Activated CD8-positive, alpha-beta memory T cell treated with anti-CD3 and anti-CD28 coated beads for 36 hours (primary cell): ENCODE results near the gene MXRA8. TPM values are rescaled to one million over a fixed set of nuclear protein-coding genes. Genes with fewer than 3 reads are reported as not detected.

ENCODE experiments used
- CTCF ChIA-PET: fragments of 350-600 bp; sonication (Branson Sonifier 250); formaldehyde crosslinking; loops from one replicate; lab custom pipeline; 2021; ENCODE audit warnings: antibody characterized with exemption; lab: Charles Lee
- POLR2A ChIA-PET: fragments of 350-600 bp; sonication (Branson Sonifier 250); formaldehyde crosslinking; loops from one replicate; lab custom pipeline; 2021; ENCODE audit warnings: antibody characterized with exemption; lab: Charles Lee
- total RNA-seq, 2 experiments: library from RNA; stranded (reverse); gene quantifications; one replicate each; pipeline ENCODE4 v1.2.3, GENCODE V29; 2021

The MXRA8 gene
- total RNA-seq, 2 experiments from 2014 or later: 0.29 to 0.55 TPM

DNA sequence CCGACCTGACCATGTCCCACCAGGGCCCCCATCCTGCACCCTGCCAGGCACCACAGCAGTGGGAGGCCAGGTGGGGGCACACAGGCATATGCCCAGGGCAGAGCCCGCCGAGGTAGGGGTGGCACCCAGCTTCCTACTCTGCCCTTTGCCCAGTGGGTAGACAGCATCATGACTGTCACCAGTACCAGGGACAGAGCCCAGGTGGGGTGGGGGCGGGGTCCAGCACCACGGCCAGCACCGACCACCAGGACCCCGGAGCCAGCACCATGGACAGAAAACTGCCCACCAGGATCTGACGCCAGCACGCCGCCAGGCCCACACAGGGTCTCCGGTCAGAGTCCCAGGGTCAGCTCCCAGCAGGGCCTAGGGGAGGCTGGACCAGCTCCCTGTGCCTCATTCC, 23.5 kb downstream of the MXRA8 start:
- POLR2A ChIA-PET: interaction anchor here (0.6 kb wide), 1 partner anchor 446 kb away, joined by 3 read pairs; no protein-coding TSS in a partner anchor
- CTCF ChIA-PET: no interaction called here

- POLR2A ChIA-PET: no interaction called here
- CTCF ChIA-PET: no interaction called here
These were observed 24.7 kb downstream of the MXRA8 start for GRCh38 chr1:1333551-1334241.

- POLR2A ChIA-PET: interaction anchor here (1.3 kb wide), 1 partner anchor 21 kb away, joined by 3 read pairs; no protein-coding TSS in a partner anchor
These were observed 25.4 kb downstream of the MXRA8 start for GRCh38 chr1:1332774-1333480.

GRCh38 chr1:1332031-1332755, 26.2 kb downstream of the MXRA8 start:
- ChIA-PET CTCF (no interaction called here), POLR2A (interaction anchor here (1.3 kb wide), 1 partner anchor 22 kb away, joined by 3 read pairs; no protein-coding TSS in a partner anchor)

More at GRCh38 chr1:1332774-1333480, 25.4 kb downstream of the MXRA8 start:
- CTCF ChIA-PET: no interaction called here

DNA sequence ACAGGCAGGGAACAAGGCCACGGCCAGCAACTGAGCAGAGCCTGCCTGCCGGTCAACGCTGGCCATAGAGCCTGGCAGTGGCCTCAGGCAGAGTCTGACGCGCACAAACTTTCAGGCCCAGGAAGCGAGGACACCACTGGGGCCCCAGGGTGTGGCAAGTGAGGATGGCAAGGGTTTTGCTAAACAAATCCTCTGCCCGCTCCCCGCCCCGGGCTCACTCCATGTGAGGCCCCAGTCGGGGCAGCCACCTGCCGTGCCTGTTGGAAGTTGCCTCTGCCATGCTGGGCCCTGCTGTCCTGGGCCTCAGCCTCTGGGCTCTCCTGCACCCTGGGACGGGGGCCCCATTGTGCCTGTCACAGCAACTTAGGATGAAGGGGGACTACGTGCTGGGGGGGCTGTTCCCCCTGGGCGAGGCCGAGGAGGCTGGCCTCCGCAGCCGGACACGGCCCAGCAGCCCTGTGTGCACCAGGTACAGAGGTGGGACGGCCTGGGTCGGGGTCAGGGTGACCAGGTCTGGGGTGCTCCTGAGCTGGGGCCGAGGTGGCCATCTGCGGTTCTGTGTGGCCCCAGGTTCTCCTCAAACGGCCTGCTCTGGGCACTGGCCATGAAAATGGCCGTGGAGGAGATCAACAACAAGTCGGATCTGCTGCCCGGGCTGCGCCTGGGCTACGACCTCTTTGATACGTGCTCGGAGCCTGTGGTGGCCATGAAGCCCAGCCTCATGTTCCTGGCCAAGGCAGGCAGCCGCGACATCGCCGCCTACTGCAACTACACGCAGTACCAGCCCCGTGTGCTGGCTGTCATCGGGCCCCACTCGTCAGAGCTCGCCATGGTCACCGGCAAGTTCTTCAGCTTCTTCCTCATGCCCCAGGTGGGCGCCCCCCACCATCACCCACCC, 27.0 kb downstream of the MXRA8 start, which contains the start of gene TAS1R3:
TSS of gene TAS1R3 (plus strand) at position 213 of the 898 bp plus-strand sequence. CDS start at position 279, 66 bp downstream.
- POLR2A ChIA-PET: no interaction called here
- CTCF ChIA-PET: interaction anchor here (0.5 kb wide), 1 partner anchor 9 kb away, joined by 3 read pairs; no protein-coding TSS in a partner anchor

DNA sequence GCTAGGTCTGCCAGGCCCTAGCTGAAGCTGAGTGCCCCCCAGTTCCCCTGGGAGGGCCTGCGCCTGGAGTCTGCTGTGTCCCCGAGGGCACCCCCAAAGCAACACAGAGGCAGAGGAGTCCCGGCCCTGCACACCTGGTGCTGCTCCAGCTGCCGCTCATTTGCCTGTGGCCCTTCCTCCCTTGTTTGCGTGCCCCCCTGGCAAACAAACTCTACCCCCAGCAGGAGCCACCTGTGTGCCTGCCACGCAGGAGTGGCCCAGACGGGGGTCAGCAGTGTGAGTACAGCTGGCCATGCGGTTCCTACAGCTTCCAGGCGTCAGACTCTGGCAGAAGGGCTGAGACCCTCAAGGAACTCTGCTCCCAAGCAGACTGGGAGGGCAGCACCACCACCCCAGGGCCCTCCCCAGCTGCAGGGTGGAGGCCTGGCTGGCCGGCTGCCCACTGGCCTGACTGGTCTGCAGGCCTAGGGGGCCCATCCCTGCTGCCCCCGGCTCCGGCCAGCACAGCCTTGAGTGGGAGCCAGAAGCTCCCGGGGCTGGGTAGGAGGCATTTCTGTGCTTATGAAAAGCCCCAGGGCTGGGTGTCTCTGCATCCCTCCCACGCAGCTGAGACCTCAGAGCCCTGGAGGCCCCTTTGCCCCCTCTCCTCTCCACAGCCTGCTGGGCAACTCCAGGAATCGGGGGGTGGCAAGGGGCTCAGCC, 27.8 kb downstream of the MXRA8 start:
- ChIA-PET POLR2A (no interaction called here), CTCF (no interaction called here)

GRCh38 chr1:1329304-1330210, 28.8 kb downstream of the MXRA8 start:
- CTCF ChIA-PET: no interaction called here
- POLR2A ChIA-PET: no interaction called here

GRCh38 chr1:1328254-1328653, 30.1 kb downstream of the MXRA8 start:
- ChIA-PET POLR2A (no interaction called here), CTCF (no interaction called here)

DNA sequence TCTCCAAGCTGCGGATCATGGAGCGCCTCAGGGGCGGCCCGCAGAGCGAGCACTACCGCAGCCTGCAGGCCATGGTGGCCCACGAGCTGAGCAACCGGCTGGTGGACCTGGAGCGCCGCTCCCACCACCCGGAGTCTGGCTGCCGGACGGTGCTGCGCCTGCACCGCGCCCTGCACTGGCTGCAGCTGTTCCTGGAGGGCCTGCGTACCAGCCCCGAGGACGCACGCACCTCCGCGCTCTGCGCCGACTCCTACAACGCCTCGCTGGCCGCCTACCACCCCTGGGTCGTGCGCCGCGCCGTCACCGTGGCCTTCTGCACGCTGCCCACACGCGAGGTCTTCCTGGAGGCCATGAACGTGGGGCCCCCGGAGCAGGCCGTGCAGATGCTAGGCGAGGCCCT, 31.1 kb downstream of the MXRA8 start:
- CTCF ChIA-PET: no interaction called here
- POLR2A ChIA-PET: no interaction called here

GRCh38 chr1:1326075-1326605, 32.2 kb downstream of the MXRA8 start:
- CTCF ChIA-PET: interaction anchor here (0.8 kb wide), 1 partner anchor 48 kb away, joined by 3 read pairs; no protein-coding TSS in a partner anchor
- POLR2A ChIA-PET: interaction anchor here (1.0 kb wide), 1 partner anchor 16 kb away, joined by 3 read pairs; no protein-coding TSS in a partner anchor

- POLR2A ChIA-PET: interaction anchor here (1.0 kb wide), 1 partner anchor 16 kb away, joined by 3 read pairs; no protein-coding TSS in a partner anchor
- CTCF ChIA-PET: interaction anchor here (0.6 to 0.8 kb wide), 2 partner anchors 25 to 48 kb away, joined by 3 to 4 read pairs; no protein-coding TSS in a partner anchor
These were observed 32.9 kb downstream of the MXRA8 start for GRCh38 chr1:1325288-1326074.

- POLR2A ChIA-PET: interaction anchor here (1.0 kb wide), 1 partner anchor 15 kb away, joined by 3 read pairs; no protein-coding TSS in a partner anchor
These were observed 33.6 kb downstream of the MXRA8 start, which contains the start of the genes CPTP and INTS11 for GRCh38 chr1:1324524-1325287. CPTP (plus strand) TSS chr1:1324802; CDS start chr1:1326911, 2,109 bp downstream. INTS11 (minus strand) TSS chr1:1324660; CDS start chr1:1324608, 52 bp downstream.

GRCh38 chr1:1324084-1324523, 34.3 kb downstream of the MXRA8 start:
- ChIA-PET CTCF (no interaction called here), POLR2A (interaction anchor here (0.6 kb wide), 1 partner anchor 355 kb away, joined by 3 read pairs; no protein-coding TSS in a partner anchor)

More at GRCh38 chr1:1324524-1325287, 33.6 kb downstream of the MXRA8 start, which contains the start of the genes CPTP and INTS11:
- CTCF ChIA-PET: no interaction called here

DNA sequence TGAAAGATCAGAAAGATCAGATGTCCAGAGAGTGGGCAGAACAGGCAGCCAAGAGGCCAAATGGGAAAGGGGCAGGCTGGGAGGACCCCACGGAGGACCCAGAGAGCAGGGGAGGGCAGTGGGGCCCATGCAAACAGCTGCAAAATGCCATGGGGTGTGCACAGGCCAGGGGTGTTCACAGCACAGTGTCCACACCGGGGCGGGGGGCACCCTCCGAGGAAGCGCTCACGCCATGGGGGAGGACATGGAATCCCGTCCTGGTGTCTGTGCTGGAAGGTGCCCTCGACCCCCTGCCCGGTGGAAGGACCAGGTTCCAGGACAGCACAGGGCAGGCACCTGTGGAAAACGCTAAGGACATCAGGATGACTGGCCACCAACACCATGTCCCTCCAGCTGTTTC, 35.4 kb downstream of the MXRA8 start:
- CTCF ChIA-PET: no interaction called here
- POLR2A ChIA-PET: no interaction called here

DNA sequence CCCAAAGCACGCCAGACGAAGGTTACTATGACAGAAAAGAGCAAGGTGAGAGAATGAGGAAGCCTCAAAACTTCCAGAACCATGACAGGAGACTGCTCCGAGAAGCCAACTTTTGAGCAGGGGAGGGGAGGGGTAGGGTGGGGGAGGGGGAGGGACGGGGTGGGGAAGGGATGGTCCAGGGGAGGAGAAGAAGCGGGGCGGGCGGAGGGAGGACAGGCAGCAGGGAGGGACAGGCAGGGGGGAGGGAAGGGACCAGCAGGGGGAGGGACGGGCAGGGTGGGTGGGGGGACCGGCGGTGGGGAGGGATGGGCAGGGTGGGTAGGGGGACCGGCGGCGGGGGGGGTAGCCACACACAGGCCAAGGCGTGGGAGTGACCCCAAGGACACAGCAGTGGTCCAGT, 35.9 kb downstream of the MXRA8 start:
- ChIA-PET POLR2A (no interaction called here), CTCF (no interaction called here)
